Measurements from ENCODE around the gene ASAP3. TPM values are rescaled to one million over a fixed set of nuclear protein-coding genes. Genes with fewer than 3 reads are reported as not detected.
A peak's percentile ranks its signal among the peaks of the same experiment; 100 is the strongest.

ASAP3 gene
- total RNA-seq, 2 donors from 2014 or later, result 38.6 to 47.2 TPM

GRCh38 chr1:23397908-23398307 is 86.1 kb downstream of the ASAP3 start:
- Histone ChIP-seq H3K27me3 (no peaks in the 10 kb centered on the region), H3K36me3 (no peaks in the 10 kb centered on the region), H3K9me3 (no peaks in the 10 kb centered on the region), H3K27ac (no peak overlapping the region), H3K4me1 (peaks cover 3 to 52% of the 10 kb centered on the region in 2 donors), H3K4me3 (no peak overlapping the region)
- TF ChIP-seq CTCF (IDR thresholded peaks at IDR 0.05), result no peak
- no peak for DNase-seq (ENCODE audit: low spot score)

GRCh38 chr1:23396380-23396779 is 87.6 kb downstream of the ASAP3 start:
- Histone ChIP-seq H3K36me3 (no peaks in the 10 kb centered on the region), H3K4me1 (peaks cover 0 to 38% of the 10 kb centered on the region in 2 donors), H3K9me3 (no peaks in the 10 kb centered on the region), H3K27ac (no peak overlapping the region), H3K27me3 (no peaks in the 10 kb centered on the region), H3K4me3 (no peak overlapping the region)
- TF ChIP-seq CTCF (IDR thresholded peaks at IDR 0.05), result no peak
- no peak for DNase-seq (ENCODE audit: low spot score)

- no peaks in the 10 kb centered on the region for H3K36me3 ChIP-seq
- no peak for TF ChIP-seq CTCF (IDR thresholded peaks at IDR 0.05)
- no peak overlapping the region for H3K4me3 ChIP-seq
- no peaks in the 10 kb centered on the region for H3K27me3 ChIP-seq
- no peak for DNase-seq (ENCODE audit: low spot score)
- peak overlapping the region; percentile 75 to 82 for H3K27ac ChIP-seq
- no peaks in the 10 kb centered on the region for H3K9me3 ChIP-seq
- peaks cover 0 to 34% of the 10 kb centered on the region in 2 donors for H3K4me1 ChIP-seq
These were observed 88.1 kb downstream of the ASAP3 start for GRCh38 chr1:23395849-23396248.

GRCh38 chr1:23395154-23395724 is 88.7 kb downstream of the ASAP3 start:
- peaks cover 0 to 30% of the 10 kb centered on the region in 2 donors for H3K4me1 ChIP-seq
- no peak for DNase-seq (ENCODE audit: low spot score)
- no peak overlapping the region for H3K4me3 ChIP-seq

GRCh38 chr1:23394684-23395083 is 89.3 kb downstream of the ASAP3 start:
- Histone ChIP-seq H3K27me3 (no peaks in the 10 kb centered on the region), H3K27ac (peak overlapping the region; percentile 75 to 82), H3K4me1 (peaks cover 0 to 30% of the 10 kb centered on the region in 2 donors), H3K9me3 (no peaks in the 10 kb centered on the region), H3K4me3 (no peak overlapping the region), H3K36me3 (no peaks in the 10 kb centered on the region)
- no peak for TF ChIP-seq CTCF (IDR thresholded peaks at IDR 0.05)
- DNase-seq (ENCODE audit: low spot score), result peak; percentile 90

More at GRCh38 chr1:23395154-23395724, 88.7 kb downstream of the ASAP3 start:
- Histone ChIP-seq H3K36me3 (no peaks in the 10 kb centered on the region), H3K27me3 (no peaks in the 10 kb centered on the region), H3K27ac (peak overlapping the region; percentile 75 to 82), H3K9me3 (no peaks in the 10 kb centered on the region)
- no peak for TF ChIP-seq CTCF (IDR thresholded peaks at IDR 0.05)

- no peak for TF ChIP-seq CTCF (IDR thresholded peaks at IDR 0.05)
- Histone ChIP-seq H3K9me3 (no peaks in the 10 kb centered on the region), H3K27ac (peak overlapping the region; percentile 75 to 82), H3K4me1 (peaks cover 0 to 30% of the 10 kb centered on the region in 2 donors), H3K36me3 (no peaks in the 10 kb centered on the region), H3K27me3 (no peaks in the 10 kb centered on the region), H3K4me3 (no peak overlapping the region)
- DNase-seq (ENCODE audit: low spot score), result no peak
These were observed 89.8 kb downstream of the ASAP3 start for GRCh38 chr1:23394181-23394580.

Data from right atrium auricular region (tissue), 2 donors.